Mesenchymal stem cell (in vitro differentiated cells and primary cell): Measurements from ENCODE around the gene ATP2B1.

Source experiments
- DNase-seq: peaks from one replicate; pipeline ENCODE4 v3.0.0-alpha.2; 2013
- H2AFZ ChIP-seq: one replicate; pipeline ENCODE4 v1.6.1; 2013; ENCODE audit warnings: low read depth, mild to moderate bottlenecking, control low read depth, inconsistent platforms, low read length, moderate library complexity
- H2AK5ac ChIP-seq: 2 replicates; pipeline ENCODE4 v1.6.1; 2013; ENCODE audit warnings: low read length, moderate library complexity, mild to moderate bottlenecking, inconsistent platforms; ENCODE audit not compliant: severe bottlenecking
- H2BK120ac ChIP-seq: one replicate; pipeline ENCODE4 v1.6.1; 2013; ENCODE audit warnings: low read depth, mild to moderate bottlenecking, inconsistent platforms, low read length, moderate library complexity
- H2BK12ac ChIP-seq, 2 experiments: one replicate each; pipeline ENCODE4 v1.6.1; 2013; ENCODE audit warnings: inconsistent platforms in 2 of 2, low read length in 2 of 2, mild to moderate bottlenecking in 2 of 2, moderate library complexity in 2 of 2, control low read depth in 1 of 2
- H2BK15ac ChIP-seq: one replicate; pipeline ENCODE4 v1.6.1; 2013; ENCODE audit warnings: mild to moderate bottlenecking, low read depth, inconsistent platforms; ENCODE audit not compliant: poor library complexity, severe bottlenecking
- H2BK5ac ChIP-seq: 2 replicates; pipeline ENCODE4 v1.6.1; 2013; ENCODE audit warnings: low read depth, mild to moderate bottlenecking, low read length, control low read depth, inconsistent platforms; ENCODE audit not compliant: poor library complexity, severe bottlenecking
- H3K14ac ChIP-seq, 2 experiments: one replicate each; pipeline ENCODE4 v1.6.1; 2013; ENCODE audit warnings: inconsistent platforms in 2 of 2, low read length in 2 of 2, control low read depth in 1 of 2, mild to moderate bottlenecking in 1 of 2, moderate library complexity in 1 of 2
- H3K18ac ChIP-seq, 2 experiments: one replicate each; pipeline ENCODE4 v1.6.1; 2013; ENCODE audit warnings: inconsistent platforms in 2 of 2, low read length in 2 of 2, control low read depth in 1 of 2, low read depth in 1 of 2, mild to moderate bottlenecking in 1 of 2
- H3K23ac ChIP-seq, 2 experiments: one replicate each; pipeline ENCODE4 v1.6.1; 2013; ENCODE audit warnings: inconsistent platforms in 2 of 2, low read length in 2 of 2, mild to moderate bottlenecking in 2 of 2, moderate library complexity in 2 of 2, control low read depth in 1 of 2
- H3K27ac ChIP-seq: 2 replicates; pipeline ENCODE4 v1.5.1; 2013; ENCODE audit warnings: mild to moderate bottlenecking, moderate library complexity, low read length, control low read depth, inconsistent platforms; ENCODE audit not compliant: poor library complexity, severe bottlenecking
- H3K27me3 ChIP-seq, 2 experiments: 2 replicates each; pipeline versions ENCODE4 v1.6.1 to v1.7.0; 2013; ENCODE audit warnings: low read length in 2 of 2, mild to moderate bottlenecking in 2 of 2, moderate library complexity in 2 of 2, control low read depth in 1 of 2, inconsistent platforms in 1 of 2; ENCODE audit not compliant: control insufficient read depth in 1 of 2, insufficient read depth in 1 of 2
- H3K36me3 ChIP-seq, 2 experiments: 2 replicates each; pipeline versions ENCODE4 v1.6.1 to v1.7.0; 2013; ENCODE audit warnings: low read length in 2 of 2, control low read depth in 1 of 2, inconsistent platforms in 1 of 2, low read depth in 1 of 2, mild to moderate bottlenecking in 1 of 2; ENCODE audit not compliant: insufficient read depth in 2 of 2, control insufficient read depth in 1 of 2
- H3K4ac ChIP-seq, 2 experiments: one replicate each; pipeline ENCODE4 v1.6.1; 2013; ENCODE audit warnings: inconsistent platforms in 2 of 2, low read length in 2 of 2, mild to moderate bottlenecking in 2 of 2, moderate library complexity in 2 of 2, control low read depth in 1 of 2, low read depth in 1 of 2
- H3K4me1 ChIP-seq: 2 replicates; pipeline ENCODE4 v1.6.1; 2013; ENCODE audit warnings: low read depth, low read length, control low read depth; ENCODE audit not compliant: control insufficient read depth, insufficient read depth
- H3K4me2 ChIP-seq: 2 replicates; pipeline ENCODE4 v1.6.1; 2013; ENCODE audit warnings: low read length, mild to moderate bottlenecking, inconsistent platforms; ENCODE audit not compliant: poor library complexity, severe bottlenecking
- H3K4me3 ChIP-seq, 2 experiments: 2 replicates each; pipeline versions ENCODE4 v1.5.1 to v1.7.0; 2013; ENCODE audit warnings: low read length in 2 of 2, mild to moderate bottlenecking in 2 of 2, control low read depth in 1 of 2, low read depth in 1 of 2; ENCODE audit not compliant: insufficient read depth in 1 of 2
- H3K79me1 ChIP-seq: replicated peaks from 2 replicates; pipeline ENCODE4 v1.6.1; 2013; ENCODE audit warnings: mild to moderate bottlenecking, control low read depth, low read length, inconsistent platforms; ENCODE audit not compliant: poor library complexity, severe bottlenecking
- H3K9ac ChIP-seq: 2 replicates; pipeline ENCODE4 v1.7.0; 2013; ENCODE audit warnings: mild to moderate bottlenecking, low read length, moderate library complexity
- H3K9me3 ChIP-seq: 2 replicates; pipeline ENCODE4 v1.7.0; 2013; ENCODE audit warnings: mild to moderate bottlenecking, low read length; ENCODE audit not compliant: control insufficient read depth
- H4K8ac ChIP-seq: one replicate; pipeline ENCODE4 v1.6.1; 2013; ENCODE audit warnings: inconsistent platforms, mild to moderate bottlenecking, low read length, moderate library complexity
- H4K91ac ChIP-seq: one replicate; pipeline ENCODE4 v1.6.1; 2013; ENCODE audit warnings: mild to moderate bottlenecking, low read length, inconsistent platforms
- WGBS: methylation state at CpG from one replicate; pipeline ENCODE4 v1.1.7; 2013; ENCODE audit warnings: mixed read lengths; 5-methylcytosine and 5-hydroxymethylcytosine counted together

The ATP2B1 gene

GRCh38 chr12:89689306-89689705, 19.3 kb downstream of the ATP2B1 start:
- Histone ChIP-seq H2BK12ac (no peak overlapping the region), H2BK15ac (no peak overlapping the region), H3K4me3 (no peak overlapping the region), H3K14ac (no peak overlapping the region), H3K9ac (no peak overlapping the region), H4K91ac (no peak overlapping the region), H3K4ac (no peak overlapping the region), H3K27ac (no peak overlapping the region), H3K4me1 (no peaks in the 10 kb centered on the region), H3K4me2 (no peak overlapping the region), H4K8ac (no peak overlapping the region), H2BK5ac (no peak overlapping the region), H3K36me3 (peaks cover 0 to 5% of the 10 kb centered on the region in 2 experiments), H3K79me1 (peaks cover 19% of the 10 kb centered on the region), H3K23ac (no peak overlapping the region), H3K18ac (no peak overlapping the region), H2BK120ac (no peak overlapping the region), H3K9me3 (no peaks in the 10 kb centered on the region), H2AFZ (no peak overlapping the region), H2AK5ac (no peak overlapping the region), H3K27me3 (no peaks in the 10 kb centered on the region)
- DNase-seq = no peak
- WGBS = 93% methylated on average over 2 of the region's 3 CpGs

DNA sequence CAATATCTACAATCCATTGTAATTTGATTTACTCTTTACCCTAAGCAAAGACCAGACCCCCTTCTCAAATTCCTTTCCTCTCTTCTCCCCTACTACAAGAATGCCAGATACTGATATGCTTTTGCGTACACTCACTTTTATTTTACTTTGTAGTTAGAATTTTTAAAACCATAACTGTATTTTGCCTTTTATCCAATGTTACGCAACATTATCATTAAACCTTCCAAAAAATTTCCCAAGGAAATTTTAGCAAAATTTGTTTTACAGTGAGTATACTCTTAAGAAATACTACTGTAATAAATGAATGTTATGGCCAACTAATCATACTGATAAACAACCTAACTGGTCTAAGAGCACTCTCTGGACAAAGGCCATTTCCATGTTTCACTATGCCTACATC, 22.3 kb downstream of the ATP2B1 start:
- no CpG with 5 or more reads among the region's 2 CpGs for WGBS
- no peaks in the 10 kb centered on the region for H3K4me1 ChIP-seq
- H3K4ac ChIP-seq = no peak overlapping the region
- peaks cover 23% of the 10 kb centered on the region for H3K79me1 ChIP-seq
- H2AK5ac ChIP-seq = no peak overlapping the region
- H3K27me3 ChIP-seq = no peaks in the 10 kb centered on the region
- no peak overlapping the region for H3K27ac ChIP-seq
- no peak overlapping the region for H3K18ac ChIP-seq
- no peak overlapping the region for H3K14ac ChIP-seq
- H3K4me3 ChIP-seq = no peak overlapping the region
- H2BK120ac ChIP-seq = no peak overlapping the region
- H2BK5ac ChIP-seq = no peak overlapping the region
- no peak overlapping the region for H2BK12ac ChIP-seq
- no peak overlapping the region for H4K91ac ChIP-seq
- no peak overlapping the region for H3K23ac ChIP-seq
- no peak overlapping the region for H4K8ac ChIP-seq
- H2AFZ ChIP-seq = no peak overlapping the region
- H3K4me2 ChIP-seq = no peak overlapping the region
- no peak overlapping the region for H3K9ac ChIP-seq
- DNase-seq = no peak
- peaks cover 0 to 10% of the 10 kb centered on the region in 2 experiments for H3K36me3 ChIP-seq
- H2BK15ac ChIP-seq = no peak overlapping the region
- peaks cover 18% of the 10 kb centered on the region for H3K9me3 ChIP-seq

DNA sequence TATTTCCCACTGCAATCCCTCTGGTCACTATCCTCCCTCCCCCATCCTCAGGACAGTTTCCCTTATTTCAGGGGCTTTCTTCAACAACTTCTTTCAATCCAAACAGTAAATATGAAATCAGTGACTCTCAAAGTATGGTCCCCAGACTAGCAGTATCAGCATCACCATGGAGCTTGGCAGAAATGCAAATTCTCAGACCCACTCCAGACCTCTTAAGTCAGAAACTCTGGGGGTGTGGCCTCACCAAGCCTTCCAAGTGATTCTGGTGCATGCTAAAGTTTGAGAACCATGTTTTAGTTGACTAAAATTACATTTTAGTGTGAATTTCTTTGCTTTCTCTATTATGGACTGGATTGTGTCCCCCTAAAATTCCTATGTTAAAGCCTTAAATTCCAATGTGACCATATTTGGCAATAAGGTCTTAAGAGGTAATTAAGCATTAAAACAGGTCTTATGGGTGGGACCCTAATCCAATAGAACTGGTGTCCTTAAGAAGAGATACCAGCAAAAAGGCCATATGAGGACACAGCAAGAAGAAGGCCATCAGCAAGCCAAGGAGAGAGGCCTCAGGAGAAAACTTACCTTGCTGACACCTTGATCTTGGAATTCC, 23.2 kb downstream of the ATP2B1 start:
- Histone ChIP-seq H3K4me3 (no peak overlapping the region), H3K27ac (no peak overlapping the region), H3K14ac (no peak overlapping the region), H2BK15ac (no peak overlapping the region), H3K27me3 (no peaks in the 10 kb centered on the region), H3K9me3 (peaks cover 23% of the 10 kb centered on the region), H2BK12ac (no peak overlapping the region), H3K4me1 (no peaks in the 10 kb centered on the region), H2AK5ac (no peak overlapping the region), H2AFZ (no peak overlapping the region), H4K91ac (no peak overlapping the region), H2BK120ac (no peak overlapping the region), H3K9ac (no peak overlapping the region), H2BK5ac (no peak overlapping the region), H3K23ac (no peak overlapping the region), H3K36me3 (peaks cover 0 to 10% of the 10 kb centered on the region in 2 experiments), H3K79me1 (peaks cover 21% of the 10 kb centered on the region), H3K4me2 (no peak overlapping the region), H3K4ac (no peak overlapping the region), H3K18ac (no peak overlapping the region), H4K8ac (no peak overlapping the region)
- DNase-seq = no peak

- Histone ChIP-seq H3K9me3 (peaks cover 32% of the 10 kb centered on the region), H3K27me3 (no peaks in the 10 kb centered on the region), H3K4ac (no peak overlapping the region), H3K4me2 (no peak overlapping the region), H2AFZ (no peak overlapping the region), H3K18ac (no peak overlapping the region), H2BK120ac (no peak overlapping the region), H3K23ac (no peak overlapping the region), H3K9ac (no peak overlapping the region), H3K79me1 (peaks cover 19% of the 10 kb centered on the region), H3K4me1 (no peaks in the 10 kb centered on the region), H3K4me3 (no peak overlapping the region), H3K14ac (no peak overlapping the region), H2BK15ac (no peak overlapping the region), H3K36me3 (peaks cover 0 to 10% of the 10 kb centered on the region in 2 experiments), H4K91ac (no peak overlapping the region), H4K8ac (no peak overlapping the region), H2BK12ac (no peak overlapping the region), H3K27ac (no peak overlapping the region), H2AK5ac (no peak overlapping the region), H2BK5ac (no peak overlapping the region)
- no peak for DNase-seq
- 100% methylated on average over 1 of the region's 3 CpGs for WGBS
These were observed 24.5 kb downstream of the ATP2B1 start for GRCh38 chr12:89684136-89684535.
